ENCODE measurements around the gene SANBR.
"Not testable (repeated sequence)": the region's sequence is repeated elsewhere in the genome, so short reads cannot be mapped to it uniquely, and the experiment has no call there.

The SANBR gene

GRCh38 chr2:61036643-61037042 lies 29.0 kb upstream of the SANBR start:
- H3K27me3 ChIP-seq (ENCODE audit: control insufficient read depth, insufficient read depth, low read length); H3K9ac ChIP-seq (ENCODE audit: low read length); H3K36me3 ChIP-seq (ENCODE audit: control insufficient read depth, insufficient read depth, low read length); H3K4me3 ChIP-seq (ENCODE audit: low read length); H3K4me1 ChIP-seq (ENCODE audit: control insufficient read depth, insufficient read depth, low read length); H3K9me3 ChIP-seq (ENCODE audit: control insufficient read depth, low read length): not testable (repeated sequence)

- no peaks in the 10 kb centered on the region for H3K27me3 ChIP-seq (ENCODE audit: control insufficient read depth, insufficient read depth, low read length)
- H3K4me3 ChIP-seq (ENCODE audit: low read length): no peak overlapping the region
- H3K36me3 ChIP-seq (ENCODE audit: control insufficient read depth, insufficient read depth, low read length): no peaks in the 10 kb centered on the region
- no peaks in the 10 kb centered on the region for H3K4me1 ChIP-seq (ENCODE audit: control insufficient read depth, insufficient read depth, low read length)
- H3K9ac ChIP-seq (ENCODE audit: low read length): no peak overlapping the region
- H3K9me3 ChIP-seq (ENCODE audit: control insufficient read depth, low read length): no peaks in the 10 kb centered on the region
Observed at GRCh38 chr2:61042807-61043206, 22.9 kb upstream of the SANBR start.

- H3K27me3 ChIP-seq (ENCODE audit: control insufficient read depth, insufficient read depth, low read length): no peaks in the 10 kb centered on the region
- no peaks in the 10 kb centered on the region for H3K4me1 ChIP-seq (ENCODE audit: control insufficient read depth, insufficient read depth, low read length)
- H3K36me3 ChIP-seq (ENCODE audit: control insufficient read depth, insufficient read depth, low read length): no peaks in the 10 kb centered on the region
- no peak overlapping the region for H3K9ac ChIP-seq (ENCODE audit: low read length)
- no peak overlapping the region for H3K4me3 ChIP-seq (ENCODE audit: low read length)
- H3K9me3 ChIP-seq (ENCODE audit: control insufficient read depth, low read length): no peaks in the 10 kb centered on the region
Observed at GRCh38 chr2:61044636-61045035, 21.0 kb upstream of the SANBR start.

- H3K27me3 ChIP-seq (ENCODE audit: control insufficient read depth, insufficient read depth, low read length): no peaks in the 10 kb centered on the region
- no peaks in the 10 kb centered on the region for H3K9me3 ChIP-seq (ENCODE audit: control insufficient read depth, low read length)
- H3K4me1 ChIP-seq (ENCODE audit: control insufficient read depth, insufficient read depth, low read length): no peaks in the 10 kb centered on the region
- no peak overlapping the region for H3K9ac ChIP-seq (ENCODE audit: low read length)
- H3K4me3 ChIP-seq (ENCODE audit: low read length): no peak overlapping the region
- H3K36me3 ChIP-seq (ENCODE audit: control insufficient read depth, insufficient read depth, low read length): no peaks in the 10 kb centered on the region
Observed at GRCh38 chr2:61045226-61045625, 20.4 kb upstream of the SANBR start.

DNA sequence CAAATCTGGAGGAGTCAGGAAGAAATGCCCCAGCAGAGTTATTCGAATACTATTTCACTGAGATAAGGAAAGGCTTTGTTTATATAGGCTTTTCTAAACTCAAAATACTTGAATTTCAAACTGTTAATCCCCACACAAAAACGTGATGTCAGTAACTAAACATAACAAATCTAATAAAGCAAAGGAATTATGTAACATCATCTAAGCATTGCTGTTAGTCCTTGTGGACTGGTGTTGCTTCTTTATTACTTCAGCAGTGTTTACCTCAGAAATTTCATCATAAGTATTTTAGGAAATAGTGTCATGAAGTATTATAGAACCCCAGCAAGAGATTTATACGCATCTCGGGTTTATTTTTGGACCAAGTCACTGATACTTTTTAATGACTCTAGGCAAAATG lies 19.7 kb upstream of the SANBR start:
- no peaks in the 10 kb centered on the region for H3K9me3 ChIP-seq (ENCODE audit: control insufficient read depth, low read length)
- H3K9ac ChIP-seq (ENCODE audit: low read length): no peak overlapping the region
- H3K36me3 ChIP-seq (ENCODE audit: control insufficient read depth, insufficient read depth, low read length): no peaks in the 10 kb centered on the region
- H3K27me3 ChIP-seq (ENCODE audit: control insufficient read depth, insufficient read depth, low read length): no peaks in the 10 kb centered on the region
- H3K4me3 ChIP-seq (ENCODE audit: low read length): no peak overlapping the region
- H3K4me1 ChIP-seq (ENCODE audit: control insufficient read depth, insufficient read depth, low read length): no peaks in the 10 kb centered on the region

GRCh38 chr2:61055557-61055956 lies 10.1 kb upstream of the SANBR start:
- H3K4me1 ChIP-seq (ENCODE audit: control insufficient read depth, insufficient read depth, low read length): no peaks in the 10 kb centered on the region
- no peaks in the 10 kb centered on the region for H3K36me3 ChIP-seq (ENCODE audit: control insufficient read depth, insufficient read depth, low read length)
- no peak overlapping the region for H3K4me3 ChIP-seq (ENCODE audit: low read length)
- H3K9me3 ChIP-seq (ENCODE audit: control insufficient read depth, low read length): no peaks in the 10 kb centered on the region
- no peak overlapping the region for H3K9ac ChIP-seq (ENCODE audit: low read length)
- H3K27me3 ChIP-seq (ENCODE audit: control insufficient read depth, insufficient read depth, low read length): no peaks in the 10 kb centered on the region

- Histone ChIP-seq H3K4me3 (ENCODE audit: low read length) (no peak overlapping the region), H3K9ac (ENCODE audit: low read length) (no peak overlapping the region), H3K4me1 (ENCODE audit: control insufficient read depth, insufficient read depth, low read length) (no peaks in the 10 kb centered on the region), H3K27me3 (ENCODE audit: control insufficient read depth, insufficient read depth, low read length) (no peaks in the 10 kb centered on the region), H3K36me3 (ENCODE audit: control insufficient read depth, insufficient read depth, low read length) (no peaks in the 10 kb centered on the region), H3K9me3 (ENCODE audit: control insufficient read depth, low read length) (no peaks in the 10 kb centered on the region)
Observed at GRCh38 chr2:61057562-61057961, 8.1 kb upstream of the SANBR start.

GRCh38 chr2:61059382-61059781 lies 6.3 kb upstream of the SANBR start:
- no peaks in the 10 kb centered on the region for H3K36me3 ChIP-seq (ENCODE audit: control insufficient read depth, insufficient read depth, low read length)
- no peaks in the 10 kb centered on the region for H3K27me3 ChIP-seq (ENCODE audit: control insufficient read depth, insufficient read depth, low read length)
- H3K9ac ChIP-seq (ENCODE audit: low read length): no peak overlapping the region
- no peaks in the 10 kb centered on the region for H3K4me1 ChIP-seq (ENCODE audit: control insufficient read depth, insufficient read depth, low read length)
- H3K4me3 ChIP-seq (ENCODE audit: low read length): no peak overlapping the region
- no peaks in the 10 kb centered on the region for H3K9me3 ChIP-seq (ENCODE audit: control insufficient read depth, low read length)

DNA sequence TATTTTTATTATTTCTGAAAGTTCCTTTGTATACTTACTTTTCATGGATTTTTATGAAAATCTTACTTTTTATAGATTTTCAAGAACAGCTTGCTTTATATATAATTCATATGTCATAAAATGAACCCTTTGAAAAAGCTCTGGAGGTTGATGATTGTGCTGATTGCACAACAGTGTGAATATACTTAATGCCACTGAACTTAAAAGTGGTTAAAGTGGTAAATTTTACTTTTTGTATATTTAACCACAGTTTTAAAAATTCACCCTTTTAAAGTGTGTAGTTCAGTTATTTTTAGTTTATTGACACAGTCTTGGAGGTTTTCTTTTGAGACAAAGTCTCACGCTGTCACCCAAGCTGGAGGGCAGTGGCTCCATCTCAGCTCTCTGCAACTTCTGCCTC lies 8.4 kb downstream of the SANBR start:
- Histone ChIP-seq H3K4me3 (ENCODE audit: low read length) (no peak overlapping the region), H3K27me3 (ENCODE audit: control insufficient read depth, insufficient read depth, low read length) (no peaks in the 10 kb centered on the region), H3K9ac (ENCODE audit: low read length) (no peak overlapping the region), H3K36me3 (ENCODE audit: control insufficient read depth, insufficient read depth, low read length) (peaks cover 4% of the 10 kb centered on the region), H3K4me1 (ENCODE audit: control insufficient read depth, insufficient read depth, low read length) (no peaks in the 10 kb centered on the region), H3K9me3 (ENCODE audit: control insufficient read depth, low read length) (no peaks in the 10 kb centered on the region)

GRCh38 chr2:61085883-61086282 lies 20.2 kb downstream of the SANBR start:
- H3K36me3 ChIP-seq (ENCODE audit: control insufficient read depth, insufficient read depth, low read length): no peaks in the 10 kb centered on the region
- no peaks in the 10 kb centered on the region for H3K27me3 ChIP-seq (ENCODE audit: control insufficient read depth, insufficient read depth, low read length)
- no peaks in the 10 kb centered on the region for H3K9me3 ChIP-seq (ENCODE audit: control insufficient read depth, low read length)
- no peak overlapping the region for H3K9ac ChIP-seq (ENCODE audit: low read length)
- no peak overlapping the region for H3K4me3 ChIP-seq (ENCODE audit: low read length)
- no peaks in the 10 kb centered on the region for H3K4me1 ChIP-seq (ENCODE audit: control insufficient read depth, insufficient read depth, low read length)

DNA sequence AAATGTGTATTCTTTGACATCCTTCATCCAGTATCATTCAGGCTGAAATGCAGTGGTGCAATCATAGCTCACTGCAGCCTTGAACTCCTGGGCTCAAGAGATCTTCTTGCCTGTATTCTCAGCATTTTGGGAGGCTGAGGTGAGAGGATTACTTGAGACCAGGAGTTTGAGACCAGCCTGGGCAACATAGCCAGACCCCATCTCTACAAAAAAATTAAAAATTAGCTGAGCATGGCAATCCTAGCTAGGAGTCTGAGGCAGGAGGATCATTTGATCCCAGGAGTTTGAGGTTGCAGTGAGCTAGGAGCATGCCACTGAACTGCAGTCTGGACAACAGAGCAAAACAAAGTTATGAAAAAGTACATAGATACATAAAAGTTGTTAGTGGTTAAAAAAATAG lies 24.1 kb downstream of the SANBR start:
- no peaks in the 10 kb centered on the region for H3K9me3 ChIP-seq (ENCODE audit: control insufficient read depth, low read length)
- no peaks in the 10 kb centered on the region for H3K4me1 ChIP-seq (ENCODE audit: control insufficient read depth, insufficient read depth, low read length)
- no peak overlapping the region for H3K9ac ChIP-seq (ENCODE audit: low read length)
- no peaks in the 10 kb centered on the region for H3K36me3 ChIP-seq (ENCODE audit: control insufficient read depth, insufficient read depth, low read length)
- H3K4me3 ChIP-seq (ENCODE audit: low read length): no peak overlapping the region
- no peaks in the 10 kb centered on the region for H3K27me3 ChIP-seq (ENCODE audit: control insufficient read depth, insufficient read depth, low read length)

DNA sequence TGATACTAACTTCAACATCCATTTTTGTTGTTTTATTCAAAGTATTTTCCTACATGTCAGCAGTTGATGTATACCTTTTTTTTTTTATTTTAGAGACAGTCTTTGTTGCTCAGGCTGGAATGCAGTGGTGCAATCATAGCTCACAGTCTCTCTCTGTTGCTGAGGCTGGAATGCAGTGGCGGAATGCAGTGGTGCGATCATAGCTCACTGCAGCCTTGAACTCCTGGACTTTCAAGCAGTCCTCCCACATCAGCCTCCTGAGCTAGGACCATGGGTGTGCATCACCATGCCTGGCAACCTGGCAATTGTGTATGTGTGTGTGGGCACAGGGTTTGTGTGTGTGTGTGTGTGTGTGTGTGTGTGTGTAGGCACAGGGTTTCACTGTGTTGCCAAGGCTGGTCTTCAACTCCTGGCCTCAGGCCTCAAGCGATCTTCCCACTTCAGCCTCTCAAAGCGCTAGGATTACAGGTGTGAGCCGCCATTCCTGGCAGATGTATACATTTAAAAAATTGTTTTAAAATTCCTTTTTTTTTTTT lies 24.8 kb downstream of the SANBR start:
- H3K4me1 ChIP-seq (ENCODE audit: control insufficient read depth, insufficient read depth, low read length): no peaks in the 10 kb centered on the region
- no peaks in the 10 kb centered on the region for H3K36me3 ChIP-seq (ENCODE audit: control insufficient read depth, insufficient read depth, low read length)
- no peak overlapping the region for H3K9ac ChIP-seq (ENCODE audit: low read length)
- H3K27me3 ChIP-seq (ENCODE audit: control insufficient read depth, insufficient read depth, low read length): no peaks in the 10 kb centered on the region
- H3K9me3 ChIP-seq (ENCODE audit: control insufficient read depth, low read length): no peaks in the 10 kb centered on the region
- no peak overlapping the region for H3K4me3 ChIP-seq (ENCODE audit: low read length)

- Histone ChIP-seq H3K9me3 (ENCODE audit: control insufficient read depth, low read length) (no peaks in the 10 kb centered on the region), H3K4me3 (ENCODE audit: low read length) (no peak overlapping the region), H3K9ac (ENCODE audit: low read length) (no peak overlapping the region), H3K36me3 (ENCODE audit: control insufficient read depth, insufficient read depth, low read length) (no peaks in the 10 kb centered on the region), H3K4me1 (ENCODE audit: control insufficient read depth, insufficient read depth, low read length) (no peaks in the 10 kb centered on the region), H3K27me3 (ENCODE audit: control insufficient read depth, insufficient read depth, low read length) (no peaks in the 10 kb centered on the region)
Observed at GRCh38 chr2:61091485-61091884, 25.8 kb downstream of the SANBR start.
